ENCODE measurements around the gene TMEM151B.

DNA sequence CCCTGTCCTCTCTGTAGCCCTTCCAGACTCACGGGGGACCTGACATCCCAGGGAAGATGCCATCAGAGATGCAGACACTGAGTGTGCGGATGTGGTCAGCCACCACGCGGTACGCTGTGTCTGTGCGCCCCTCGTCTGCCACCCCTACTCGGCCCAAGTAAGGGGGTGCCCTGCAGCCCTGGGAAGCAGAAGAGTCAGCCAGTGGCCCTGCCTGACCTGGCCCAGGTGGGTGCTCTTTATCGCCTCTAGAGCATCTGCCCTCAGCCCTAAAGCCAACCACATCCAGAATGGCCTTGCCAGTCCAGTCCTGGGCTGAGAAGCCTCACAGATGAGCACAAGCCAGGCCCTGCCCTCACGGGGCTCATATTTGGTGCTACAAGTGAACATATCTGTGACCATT, 37.0 kb downstream of the TMEM151B start:
- TF ChIP-seq, protein P1, sequence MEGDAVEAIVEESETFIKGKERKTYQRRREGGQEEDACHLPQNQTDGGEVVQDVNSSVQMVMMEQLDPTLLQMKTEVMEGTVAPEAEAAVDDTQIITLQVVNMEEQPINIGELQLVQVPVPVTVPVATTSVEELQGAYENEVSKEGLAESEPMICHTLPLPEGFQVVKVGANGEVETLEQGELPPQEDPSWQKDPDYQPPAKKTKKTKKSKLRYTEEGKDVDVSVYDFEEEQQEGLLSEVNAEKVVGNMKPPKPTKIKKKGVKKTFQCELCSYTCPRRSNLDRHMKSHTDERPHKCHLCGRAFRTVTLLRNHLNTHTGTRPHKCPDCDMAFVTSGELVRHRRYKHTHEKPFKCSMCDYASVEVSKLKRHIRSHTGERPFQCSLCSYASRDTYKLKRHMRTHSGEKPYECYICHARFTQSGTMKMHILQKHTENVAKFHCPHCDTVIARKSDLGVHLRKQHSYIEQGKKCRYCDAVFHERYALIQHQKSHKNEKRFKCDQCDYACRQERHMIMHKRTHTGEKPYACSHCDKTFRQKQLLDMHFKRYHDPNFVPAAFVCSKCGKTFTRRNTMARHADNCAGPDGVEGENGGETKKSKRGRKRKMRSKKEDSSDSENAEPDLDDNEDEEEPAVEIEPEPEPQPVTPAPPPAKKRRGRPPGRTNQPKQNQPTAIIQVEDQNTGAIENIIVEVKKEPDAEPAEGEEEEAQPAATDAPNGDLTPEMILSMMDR (IDR thresholded peaks at IDR 0.05; ENCODE audit: insufficient read depth, low read depth, low read length) = no peak
- no peak for TF ChIP-seq EZH2 (IDR thresholded peaks at IDR 0.05; ENCODE audit: insufficient read depth, low read length)

All from astrocyte (in vitro differentiated cells and primary cell).